HG03025 (cell line): Measurements from ENCODE around the gene ZNF526.
"Not testable (repeated sequence)": the region's sequence is repeated elsewhere in the genome, so short reads cannot be mapped to it uniquely, and the experiment has no call there.

Experiments
- ATAC-seq: cut with Tn5 transposase; IDR thresholded peaks from one replicate; pipeline ENCODE4 v1.9.1; 2021; ENCODE audit warnings: mild to moderate bottlenecking, moderate library complexity; ENCODE audit not compliant: unreplicated experiment, low FRiP score

Gene ZNF526

DNA sequence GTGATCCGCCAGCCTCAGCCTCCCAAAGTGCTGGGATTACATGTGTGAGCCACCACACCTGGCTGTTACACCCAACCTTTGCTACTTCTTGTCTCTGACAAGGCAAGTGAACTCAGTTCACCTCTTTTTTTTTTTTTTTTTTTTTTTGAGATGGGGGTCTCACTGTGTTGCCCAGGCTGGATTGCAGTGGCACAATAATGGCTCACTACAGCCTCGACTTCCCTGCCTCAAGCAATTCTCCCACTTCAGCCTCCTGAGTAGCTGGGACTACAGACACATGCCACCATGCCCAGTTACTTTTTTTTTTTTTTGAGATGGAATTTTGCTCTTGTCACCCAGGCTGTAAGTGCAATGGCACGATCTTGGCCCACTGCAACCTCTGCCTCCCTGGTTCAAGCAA, 37.7 kb downstream of the ZNF526 start:
- not testable (repeated sequence) for ATAC-seq

- no peak for ATAC-seq
These were observed 41.7 kb downstream of the ZNF526 start for GRCh38 chr19:42261763-42262162.

- not testable (repeated sequence) for ATAC-seq
These were observed 46.0 kb downstream of the ZNF526 start for GRCh38 chr19:42266105-42266504.

- not testable (repeated sequence) for ATAC-seq
These were observed 47.0 kb downstream of the ZNF526 start for GRCh38 chr19:42266928-42267603.

GRCh38 chr19:42267644-42268141, 47.6 kb downstream of the ZNF526 start:
- ATAC-seq, result no peak

DNA sequence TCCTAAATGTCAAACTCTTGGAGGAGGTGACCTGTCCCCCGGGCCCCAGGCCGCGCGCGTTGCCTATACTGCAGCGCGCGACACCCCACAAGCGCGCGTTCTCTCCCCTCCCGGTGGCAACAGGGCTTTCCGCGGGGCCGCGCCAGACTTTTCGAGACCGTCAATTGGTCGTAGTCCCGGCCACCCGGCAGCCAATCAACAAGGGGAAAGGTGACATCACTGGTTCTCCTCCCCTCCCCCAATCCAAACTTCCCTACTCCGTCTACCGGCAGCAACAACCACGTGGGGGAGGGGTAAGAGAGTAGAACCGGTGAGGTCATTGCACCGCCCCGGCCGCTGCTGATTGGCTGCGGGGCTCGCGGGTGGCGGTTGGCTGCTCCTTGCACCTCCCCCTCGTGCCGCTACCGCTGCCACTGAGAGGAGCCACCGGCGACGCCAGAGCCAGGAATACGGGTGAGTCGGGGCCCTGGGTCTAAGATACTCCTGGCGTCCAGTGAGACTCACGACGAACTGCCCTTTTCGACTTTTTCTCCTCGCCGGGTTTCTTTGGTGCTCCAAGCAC, 48.1 kb downstream of the ZNF526 start:
- ATAC-seq, result peak; percentile 55

GRCh38 chr19:42268704-42269477, 48.8 kb downstream of the ZNF526 start, which contains the start of gene CIC:
TSS of gene CIC (plus strand) at chr19:42269252. CDS start at chr19:42271784, 2,532 bp downstream.
- peak; percentile 72 for ATAC-seq

DNA sequence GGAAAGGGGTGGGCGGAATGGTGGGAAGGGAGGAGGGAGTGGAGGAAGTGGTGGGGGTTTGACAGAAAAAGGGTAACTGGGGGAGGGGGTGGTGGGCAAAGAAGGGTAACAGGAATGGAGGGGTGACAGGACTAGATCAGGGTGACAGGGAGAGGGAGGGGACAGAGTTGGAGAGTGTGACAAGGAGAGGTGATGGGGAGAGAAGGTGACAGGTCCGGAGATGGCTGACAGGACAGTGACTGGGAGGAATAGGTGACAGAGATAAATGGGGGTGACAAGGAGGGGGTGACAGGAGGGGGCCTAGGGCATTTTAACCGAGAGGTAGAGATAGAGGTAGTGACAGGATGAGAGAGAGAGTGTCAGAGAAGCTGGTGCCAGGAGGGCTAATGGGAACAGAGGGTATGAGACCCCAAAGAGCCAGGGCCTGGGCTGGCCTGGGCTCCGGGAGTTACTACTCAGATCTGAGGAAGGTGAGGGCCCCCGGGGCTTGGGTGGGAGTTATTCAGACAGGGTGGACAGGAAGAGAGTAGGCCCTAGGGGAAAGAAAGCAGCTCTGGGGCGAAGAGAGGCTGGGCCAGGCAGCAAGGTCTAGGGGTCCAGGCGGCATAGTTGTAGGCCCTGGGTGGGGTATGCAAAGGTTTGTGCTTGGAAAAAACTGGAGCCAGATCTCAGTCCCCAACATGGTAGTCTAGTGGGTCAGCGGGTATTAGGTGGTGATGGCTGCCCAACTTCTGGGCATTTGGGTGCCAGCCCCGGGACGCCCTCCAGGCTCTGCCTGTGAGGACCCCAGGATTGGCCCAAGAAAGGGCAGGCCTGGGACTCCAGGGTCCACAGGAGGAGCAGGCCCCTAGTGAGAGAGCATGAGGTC, 49.6 kb downstream of the ZNF526 start:
- no peak for ATAC-seq

DNA sequence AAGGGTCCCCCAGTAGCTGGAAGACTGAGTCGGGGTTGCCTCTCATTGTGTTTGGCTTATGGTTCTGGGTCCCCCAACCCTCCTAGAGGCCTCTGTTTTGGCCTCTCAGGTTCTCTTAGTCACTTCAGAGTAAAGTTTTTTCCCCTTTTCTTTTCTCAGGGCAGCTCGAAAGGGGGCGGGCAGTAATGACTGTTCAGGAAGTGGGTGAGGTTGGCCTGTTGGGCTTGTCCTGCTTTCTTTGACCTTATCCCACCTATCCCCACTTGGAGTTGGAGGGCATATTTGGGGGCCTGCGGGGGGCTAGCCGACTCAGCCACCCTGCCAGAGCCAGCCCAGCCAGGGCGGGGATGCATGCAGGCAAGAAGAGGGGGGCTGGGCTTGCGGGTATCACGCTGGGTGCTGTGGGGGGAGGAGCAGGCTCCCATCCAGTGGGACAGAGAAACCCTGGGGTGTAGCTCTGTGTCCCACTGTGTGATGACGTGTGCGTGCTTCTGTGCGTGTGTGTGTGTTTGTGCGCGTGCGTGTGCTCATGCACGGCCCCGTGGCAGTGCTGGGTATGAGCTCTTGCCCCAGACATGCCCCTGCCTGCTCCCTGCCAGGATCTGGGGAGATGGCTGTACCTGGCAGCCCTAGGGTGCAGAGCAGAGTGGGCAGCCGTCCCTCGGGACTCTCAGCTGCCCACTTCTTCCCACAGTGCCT, 50.4 kb downstream of the ZNF526 start:
- no peak for ATAC-seq

- ATAC-seq, result no peak
These were observed 50.9 kb downstream of the ZNF526 start for GRCh38 chr19:42271045-42271419.

- no peak for ATAC-seq
These were observed 51.9 kb downstream of the ZNF526 start for GRCh38 chr19:42271861-42272534.

DNA sequence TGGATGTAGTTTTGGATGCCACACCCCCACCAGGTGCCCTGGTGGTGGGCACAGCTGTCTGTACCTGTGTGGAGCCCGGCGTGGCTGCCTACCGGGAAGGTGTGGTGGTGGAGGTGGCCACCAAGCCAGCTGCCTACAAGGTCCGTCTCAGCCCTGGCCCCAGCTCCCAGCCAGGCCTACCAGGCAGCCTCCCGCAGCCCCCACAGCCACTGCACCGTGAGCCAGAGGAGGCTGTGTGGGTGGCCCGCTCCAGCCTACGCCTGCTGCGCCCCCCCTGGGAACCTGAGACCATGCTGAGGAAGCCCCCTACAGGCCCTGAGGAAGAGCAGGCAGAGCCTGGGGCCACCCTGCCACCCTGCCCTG, 52.4 kb downstream of the ZNF526 start:
- ATAC-seq, result no peak

DNA sequence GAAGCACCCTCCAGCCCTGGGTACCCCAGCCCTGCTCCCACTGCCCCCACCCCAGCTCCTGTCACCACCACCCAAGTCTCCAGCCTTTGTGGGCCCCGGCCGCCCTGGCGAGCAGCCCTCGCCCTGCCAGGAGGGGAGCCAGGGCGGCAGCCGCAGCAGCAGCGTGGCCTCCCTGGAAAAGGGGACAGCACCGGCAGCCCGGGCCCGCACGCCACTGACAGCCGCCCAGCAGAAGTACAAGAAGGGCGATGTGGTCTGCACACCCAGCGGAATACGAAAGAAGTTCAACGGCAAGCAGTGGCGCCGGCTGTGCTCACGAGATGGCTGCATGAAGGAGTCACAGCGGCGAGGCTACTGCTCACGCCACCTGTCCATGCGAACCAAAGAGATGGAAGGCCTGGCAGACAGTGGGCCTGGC, 52.9 kb downstream of the ZNF526 start:
- ATAC-seq, result no peak

- ATAC-seq, result no peak
These were observed 53.4 kb downstream of the ZNF526 start for GRCh38 chr19:42273407-42274064.

- ATAC-seq, result no peak
These were observed 54.1 kb downstream of the ZNF526 start for GRCh38 chr19:42274065-42274682.

GRCh38 chr19:42275103-42275502, 55.0 kb downstream of the ZNF526 start:
- no peak for ATAC-seq

- no peak for ATAC-seq
These were observed 55.4 kb downstream of the ZNF526 start for GRCh38 chr19:42275517-42275916.

DNA sequence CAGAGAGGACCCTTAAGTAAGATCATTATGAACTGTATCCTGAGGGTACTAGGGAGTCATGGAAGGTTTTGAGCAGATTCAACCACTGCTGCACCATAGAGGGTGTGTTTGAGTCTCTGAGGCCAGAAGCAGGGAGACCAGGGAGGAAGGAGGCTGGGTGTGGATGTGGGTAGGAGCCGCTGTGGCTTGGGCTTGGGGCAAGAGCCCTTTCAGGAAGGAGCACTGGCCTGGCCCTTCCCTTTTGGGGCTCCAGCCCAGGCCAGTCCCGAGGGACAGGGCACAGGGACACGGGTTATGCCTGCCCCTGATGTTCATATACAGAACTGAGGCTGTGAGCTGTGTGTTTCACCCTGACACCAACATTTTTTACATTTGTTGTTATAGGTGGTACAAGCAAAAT, 56.2 kb downstream of the ZNF526 start:
- ATAC-seq, result no peak
